SK-N-MC (cell line): ENCODE measurements around the gene PRR14.

Experiments
- DNase-seq: peaks from one replicate; pipeline ENCODE4 v3.0.0-alpha.2; 2011; ENCODE audit warnings: low read depth, low spot score
- H3K27ac ChIP-seq: fragments of 200-600 bp; sonication (generic); 2 replicates; pipeline ENCODE4 v1.5.1; 2016; ENCODE audit warnings: mixed run types
- H3K36me3 ChIP-seq: fragments of 200-600 bp; sonication (generic); 2 replicates; pipeline ENCODE4 v1.6.1; 2017; ENCODE audit warnings: antibody characterized with exemption, low read length, mixed read lengths; ENCODE audit not compliant: insufficient read depth
- H3K4me3 ChIP-seq: fragments of 200-600 bp; sonication (generic); 2 replicates; pipeline ENCODE4 v1.5.1; 2016
- H3K9ac ChIP-seq: fragments of 200-600 bp; sonication (generic); 2 replicates; pipeline ENCODE4 v1.8.0; 2017; ENCODE audit warnings: mixed run types, mixed read lengths; ENCODE audit not compliant: insufficient read length
- H3K9me3 ChIP-seq: fragments of 200-600 bp; sonication (generic); 2 replicates; pipeline ENCODE4 v1.6.1; 2017; ENCODE audit warnings: low read depth, mild to moderate bottlenecking, antibody characterized with exemption, low read length, moderate library complexity, mixed read lengths
- EZH2 ChIP-seq: fragments of 200-600 bp; sonication (generic); IDR thresholded peaks from one replicate; pipeline ENCODE4 v1.6.1; 2017; ENCODE audit warnings: antibody characterized with exemption
- FOXP2 ChIP-seq: optimal IDR thresholded peaks from 2 replicates; pipeline ENCODE3; 2011; ENCODE audit warnings: mild to moderate bottlenecking, moderate library complexity; ENCODE audit not compliant: insufficient read depth; ENCODE audit errors: extremely low read length, control extremely low read depth
- POLR2AphosphoS5 ChIP-seq: IDR thresholded peaks from 2 replicates; pipeline ENCODE4 v1.6.1; 2012; ENCODE audit warnings: mild to moderate bottlenecking, low read depth, low read length, borderline replicate concordance

PRR14 gene

GRCh38 chr16:30667361-30667905 lies 16.7 kb downstream of the PRR14 start:
- no peak for TF ChIP-seq FOXP2
- no peak for TF ChIP-seq POLR2AphosphoS5
- no peak for TF ChIP-seq EZH2
- H3K9ac ChIP-seq, result no peak overlapping the region
- peaks cover 62% of the 10 kb centered on the region for H3K36me3 ChIP-seq
- DNase-seq, result no peak
- no peak overlapping the region for H3K27ac ChIP-seq
- H3K9me3 ChIP-seq, result no peaks in the 10 kb centered on the region
- no peak overlapping the region for H3K4me3 ChIP-seq

DNA sequence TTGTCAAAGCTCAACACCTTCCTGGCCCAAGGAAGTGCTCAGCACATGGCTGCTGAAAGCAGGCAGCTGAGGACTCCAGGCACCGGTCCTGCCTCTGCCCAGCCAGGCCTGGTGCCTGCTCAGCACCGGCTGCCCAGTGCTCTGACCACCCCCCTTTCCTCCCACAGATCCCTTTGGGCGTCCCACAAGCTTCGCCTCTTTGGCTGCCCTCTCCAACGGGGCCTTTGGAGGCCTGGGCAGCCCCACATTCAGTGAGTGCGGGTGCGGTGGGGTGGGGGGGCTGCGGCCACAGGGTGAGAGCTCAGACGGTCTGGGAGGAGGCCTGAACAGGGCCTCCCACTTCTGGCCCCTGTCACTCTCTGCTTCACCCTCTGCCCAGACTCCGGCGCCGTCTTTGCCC lies 17.6 kb downstream of the PRR14 start:
- Histone ChIP-seq H3K36me3 (peaks cover 53% of the 10 kb centered on the region; the same call in 1 of the 2 replicates), H3K9ac (no peak overlapping the region), H3K9me3 (no peaks in the 10 kb centered on the region), H3K27ac (no peak overlapping the region), H3K4me3 (no peak overlapping the region)
- no peak for DNase-seq
- TF ChIP-seq FOXP2 (no peak), EZH2 (no peak), POLR2AphosphoS5 (no peak)

GRCh38 chr16:30669026-30669902 lies 18.5 kb downstream of the PRR14 start:
- TF ChIP-seq POLR2AphosphoS5, result no peak
- Histone ChIP-seq H3K4me3 (no peak overlapping the region), H3K9ac (no peak overlapping the region), H3K36me3 (peaks cover 48% of the 10 kb centered on the region; the same call in 1 of the 2 replicates), H3K9me3 (no peaks in the 10 kb centered on the region), H3K27ac (no peak overlapping the region)
- no peak for DNase-seq

GRCh38 chr16:30669903-30670824 lies 19.4 kb downstream of the PRR14 start:
- Histone ChIP-seq H3K4me3 (no peak overlapping the region), H3K9me3 (no peaks in the 10 kb centered on the region), H3K27ac (0 out of 2 replicates have a peak overlapping the region, but pooled peaks have one; percentile 25), H3K36me3 (peaks cover 41% of the 10 kb centered on the region; the same call in 1 of the 2 replicates), H3K9ac (no peak overlapping the region)
- no peak for DNase-seq
- TF ChIP-seq FOXP2 (no peak), EZH2 (no peak), POLR2AphosphoS5 (no peak)

DNA sequence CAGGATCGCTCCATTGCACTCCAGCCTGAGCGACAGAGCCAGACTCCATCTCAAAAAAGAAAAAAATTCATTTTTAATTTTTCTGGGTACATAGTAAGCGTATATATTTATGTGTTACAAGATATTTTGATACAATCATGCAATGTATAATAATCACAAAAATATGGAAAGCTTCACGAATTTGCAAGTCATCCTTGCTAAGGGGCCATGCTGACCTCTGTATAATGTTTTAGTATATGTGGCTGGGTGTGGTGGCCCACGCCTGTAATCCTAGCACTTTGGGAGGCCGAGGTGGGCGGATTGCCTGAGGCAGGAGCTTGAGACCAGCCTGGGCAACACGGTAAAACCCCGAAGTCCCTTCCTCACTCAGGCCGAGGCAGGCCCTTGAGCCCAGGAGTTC lies 24.4 kb downstream of the PRR14 start:
- DNase-seq, result no peak
- no peak overlapping the region for H3K9ac ChIP-seq
- H3K4me3 ChIP-seq, result no peak overlapping the region
- H3K36me3 ChIP-seq, result no peaks in the 10 kb centered on the region; the same call in 1 of the 2 replicates
- H3K27ac ChIP-seq, result no peak overlapping the region
- TF ChIP-seq POLR2AphosphoS5 (no peak), EZH2 (no peak), FOXP2 (no peak)
- no peaks in the 10 kb centered on the region for H3K9me3 ChIP-seq

DNA sequence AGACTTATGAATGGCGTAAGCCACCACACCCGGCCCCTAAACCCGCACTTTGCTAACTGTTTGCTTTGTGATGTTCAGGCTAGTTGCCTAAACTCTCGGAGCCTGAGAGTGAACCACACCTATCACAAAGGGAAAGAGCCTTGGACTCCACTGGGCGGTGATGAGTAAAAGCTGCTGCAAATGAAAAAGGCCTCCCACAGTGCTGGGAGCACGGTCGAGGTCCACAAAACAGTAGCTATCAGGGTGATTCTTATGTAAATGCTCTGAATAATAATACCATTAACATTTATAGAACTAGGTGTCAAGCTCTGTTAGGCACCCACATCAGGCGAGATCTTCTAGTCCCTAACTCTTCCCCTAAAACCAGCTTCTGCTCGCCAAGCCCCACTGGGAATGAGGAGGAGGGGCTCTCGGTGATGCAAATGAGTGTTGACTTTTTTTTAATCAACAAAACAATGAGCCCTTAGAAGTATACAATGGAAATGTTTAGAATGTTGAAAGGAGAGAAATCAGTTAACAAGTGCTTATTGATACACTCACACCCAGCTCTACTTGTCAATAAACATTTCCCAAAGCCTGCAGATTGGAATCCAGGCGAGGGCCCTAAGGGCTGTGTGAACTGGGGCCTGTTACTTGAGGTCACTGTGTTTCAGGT lies 27.3 kb downstream of the PRR14 start:
- DNase-seq, result no peak
- Histone ChIP-seq H3K36me3 (no peaks in the 10 kb centered on the region), H3K9ac (no peak overlapping the region), H3K9me3 (no peaks in the 10 kb centered on the region), H3K27ac (no peak overlapping the region), H3K4me3 (no peak overlapping the region)
- TF ChIP-seq EZH2 (no peak), FOXP2 (no peak), POLR2AphosphoS5 (no peak)

DNA sequence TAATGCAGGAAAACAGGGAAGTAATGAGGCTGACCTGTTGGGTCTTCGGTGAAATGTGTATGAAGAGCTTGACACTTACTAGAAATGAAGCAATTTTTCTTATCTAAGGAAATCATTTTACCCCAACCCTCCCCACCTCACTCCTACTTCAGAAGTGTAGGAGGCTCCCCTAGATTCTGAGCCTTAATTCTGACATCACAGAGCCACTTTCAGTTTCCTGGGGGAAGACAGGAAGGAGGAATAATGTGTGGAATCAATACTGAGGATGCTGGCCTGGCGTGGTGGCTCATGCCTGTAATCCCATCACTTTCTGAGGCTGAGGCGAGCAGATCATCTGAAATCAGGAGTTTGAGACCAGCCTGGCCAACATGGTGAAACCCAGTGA lies 27.8 kb downstream of the PRR14 start:
- Histone ChIP-seq H3K4me3 (no peak overlapping the region), H3K9ac (no peak overlapping the region), H3K36me3 (no peaks in the 10 kb centered on the region), H3K9me3 (no peaks in the 10 kb centered on the region), H3K27ac (no peak overlapping the region)
- no peak for TF ChIP-seq EZH2
- no peak for TF ChIP-seq POLR2AphosphoS5
- TF ChIP-seq FOXP2, result no peak
- no peak for DNase-seq
